Fibroblast of skin of scalp (primary cell): ENCODE results near the gene KIF17.

Experiments
- DNase-seq: peaks from one replicate; pipeline ENCODE4 v3.0.0-alpha.2; 2013

The KIF17 gene

GRCh38 chr1:20660363-20660762 lies 57.4 kb downstream of the KIF17 start:
- no peak for DNase-seq

DNA sequence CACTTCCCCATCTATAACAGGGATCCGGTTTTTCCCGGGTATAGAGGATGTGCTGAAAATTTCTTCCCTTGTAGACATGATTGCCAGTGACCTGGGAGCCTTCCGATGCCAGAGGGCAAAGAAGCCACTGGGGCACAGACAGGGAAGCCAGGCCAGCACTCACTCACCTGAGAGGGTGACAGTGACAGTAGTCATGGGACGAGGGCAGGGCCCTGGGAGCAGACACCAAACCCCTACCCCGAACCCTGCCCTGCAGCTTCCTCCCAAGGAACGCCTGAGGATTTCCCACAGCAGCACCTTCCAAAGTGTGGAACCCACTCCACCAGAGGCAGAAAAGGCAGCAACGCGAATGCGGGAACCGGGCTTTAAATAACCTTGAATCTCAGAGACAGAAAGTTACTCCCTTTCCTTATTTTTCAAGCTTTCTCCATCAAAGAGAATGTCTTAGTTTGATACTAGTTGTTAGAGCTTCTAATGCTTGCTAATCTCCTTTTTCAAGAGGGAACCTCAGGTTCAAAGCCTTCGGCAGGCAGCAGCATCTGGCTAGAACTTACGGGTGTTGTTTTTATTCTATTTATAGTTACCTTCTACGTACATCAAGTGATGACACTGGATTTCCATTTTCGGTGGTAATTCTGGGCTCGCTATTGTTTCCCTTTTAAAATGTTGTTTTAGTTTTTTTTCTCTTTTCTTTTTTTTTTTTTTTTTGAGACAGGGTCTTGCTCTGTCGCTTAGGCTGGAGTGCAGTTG lies 59.5 kb downstream of the KIF17 start:
- DNase-seq = no peak

DNA sequence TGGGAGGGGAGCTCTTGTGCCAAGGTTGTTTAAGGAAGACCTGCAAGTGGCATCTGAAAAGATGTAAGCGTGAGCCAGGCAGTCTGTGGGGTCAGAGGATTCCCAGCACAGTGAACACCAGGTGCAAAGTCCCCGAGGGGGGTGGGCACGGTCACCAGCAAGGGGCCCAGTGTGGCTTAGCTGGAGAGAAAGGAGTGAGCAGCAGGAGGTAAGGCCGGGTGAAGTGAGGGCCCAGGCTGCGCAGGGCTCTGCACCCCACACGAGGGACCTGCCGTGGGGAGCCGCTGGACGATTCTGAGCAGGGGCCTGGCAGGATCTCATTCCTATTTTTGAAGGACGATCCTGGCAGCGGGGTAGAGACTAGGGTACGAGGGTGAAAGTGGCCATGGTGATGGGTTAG lies 60.8 kb downstream of the KIF17 start:
- DNase-seq = no peak

- DNase-seq = no peak
These were observed 63.6 kb downstream of the KIF17 start for GRCh38 chr1:20654104-20654690.

- no peak for DNase-seq
These were observed 65.5 kb downstream of the KIF17 start for GRCh38 chr1:20652300-20652699.

- no peak for DNase-seq
These were observed 68.9 kb downstream of the KIF17 start for GRCh38 chr1:20648946-20649345.

DNA sequence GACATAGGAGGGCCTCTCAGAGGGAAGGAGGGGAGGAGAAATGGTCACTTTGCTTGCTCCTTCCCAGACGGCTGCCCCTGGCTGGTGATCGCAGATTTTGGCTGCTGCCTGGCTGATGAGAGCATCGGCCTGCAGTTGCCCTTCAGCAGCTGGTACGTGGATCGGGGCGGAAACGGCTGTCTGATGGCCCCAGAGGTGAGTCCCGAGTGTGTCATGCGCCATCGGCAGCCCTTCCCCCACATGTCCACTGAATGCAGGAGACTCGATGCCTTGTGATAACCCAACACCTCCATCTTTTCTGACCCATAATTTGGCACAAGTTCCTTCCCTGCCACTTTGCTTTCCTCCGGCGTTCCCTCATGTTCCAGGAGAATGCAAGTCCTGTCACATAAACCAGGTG lies 69.4 kb downstream of the KIF17 start:
- DNase-seq = no peak

- DNase-seq = no peak
These were observed 72.4 kb downstream of the KIF17 start for GRCh38 chr1:20645414-20645813.

DNA sequence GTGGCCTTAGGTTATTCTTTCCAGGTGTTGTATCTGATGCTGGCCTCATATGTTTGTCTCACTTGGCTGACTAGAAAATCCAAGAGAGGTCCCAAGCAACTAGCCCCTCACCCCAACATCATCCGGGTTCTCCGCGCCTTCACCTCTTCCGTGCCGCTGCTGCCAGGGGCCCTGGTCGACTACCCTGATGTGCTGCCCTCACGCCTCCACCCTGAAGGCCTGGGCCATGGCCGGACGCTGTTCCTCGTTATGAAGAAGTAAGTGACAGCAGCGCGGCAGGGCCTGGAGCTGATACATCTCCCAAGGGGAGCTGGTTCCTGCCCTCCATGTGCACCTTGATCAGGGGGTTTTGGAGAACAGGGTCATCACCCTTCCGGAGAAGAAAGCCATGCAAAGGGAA lies 73.4 kb downstream of the KIF17 start:
- no peak for DNase-seq

- no peak for DNase-seq
These were observed 74.7 kb downstream of the KIF17 start for GRCh38 chr1:20643080-20643479.

DNA sequence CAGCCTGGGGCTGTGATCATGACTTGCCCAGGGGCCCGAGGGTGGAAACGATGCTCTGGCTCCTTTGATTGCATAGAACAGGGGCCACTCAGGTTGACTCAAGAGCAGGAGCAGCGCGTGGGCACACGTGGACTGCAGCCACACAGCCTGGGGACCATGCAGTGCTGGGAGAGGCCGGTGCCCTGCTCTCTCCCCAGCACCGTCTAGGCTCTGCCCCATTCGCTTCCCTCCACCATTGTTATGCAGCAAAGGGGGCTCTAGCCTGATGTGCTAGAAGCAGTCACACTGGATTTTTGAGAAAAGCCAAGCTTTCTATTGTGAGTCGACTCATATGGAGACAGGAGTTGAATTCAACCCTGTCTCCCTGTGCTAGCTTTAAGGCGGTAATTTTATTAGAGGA lies 75.8 kb downstream of the KIF17 start:
- DNase-seq = no peak

- peak; percentile 61 for DNase-seq
These were observed 77.6 kb downstream of the KIF17 start for GRCh38 chr1:20640183-20640597.

GRCh38 chr1:20636785-20637347 lies 80.9 kb downstream of the KIF17 start:
- DNase-seq = no peak

GRCh38 chr1:20634594-20635084 lies 83.2 kb downstream of the KIF17 start:
- peak; percentile 44 for DNase-seq

DNA sequence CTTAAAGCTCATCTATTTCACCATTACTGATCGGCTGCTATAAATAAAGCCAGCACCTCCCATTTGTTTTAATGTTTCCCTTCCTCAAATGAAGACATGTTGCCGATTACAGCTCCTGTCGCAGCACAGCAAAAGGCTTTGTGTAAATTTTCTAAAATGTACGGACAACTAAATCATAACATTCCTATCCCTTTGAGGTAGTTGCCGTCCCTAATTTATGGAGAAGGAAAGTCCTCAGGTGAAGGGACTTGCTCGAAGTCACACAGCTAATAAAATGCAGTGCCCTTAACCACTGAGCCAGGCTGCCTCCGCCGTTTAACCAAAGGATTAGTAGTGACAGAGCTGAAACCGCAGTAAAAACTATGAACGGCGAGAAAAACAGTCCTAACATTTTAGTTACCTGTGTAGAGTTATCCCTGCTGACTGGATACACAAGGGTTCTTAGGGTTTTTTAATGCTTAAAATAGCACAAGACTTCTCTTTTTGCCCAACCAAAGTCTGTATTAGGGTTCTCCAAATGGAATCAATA lies 83.7 kb downstream of the KIF17 start:
- DNase-seq = no peak

DNA sequence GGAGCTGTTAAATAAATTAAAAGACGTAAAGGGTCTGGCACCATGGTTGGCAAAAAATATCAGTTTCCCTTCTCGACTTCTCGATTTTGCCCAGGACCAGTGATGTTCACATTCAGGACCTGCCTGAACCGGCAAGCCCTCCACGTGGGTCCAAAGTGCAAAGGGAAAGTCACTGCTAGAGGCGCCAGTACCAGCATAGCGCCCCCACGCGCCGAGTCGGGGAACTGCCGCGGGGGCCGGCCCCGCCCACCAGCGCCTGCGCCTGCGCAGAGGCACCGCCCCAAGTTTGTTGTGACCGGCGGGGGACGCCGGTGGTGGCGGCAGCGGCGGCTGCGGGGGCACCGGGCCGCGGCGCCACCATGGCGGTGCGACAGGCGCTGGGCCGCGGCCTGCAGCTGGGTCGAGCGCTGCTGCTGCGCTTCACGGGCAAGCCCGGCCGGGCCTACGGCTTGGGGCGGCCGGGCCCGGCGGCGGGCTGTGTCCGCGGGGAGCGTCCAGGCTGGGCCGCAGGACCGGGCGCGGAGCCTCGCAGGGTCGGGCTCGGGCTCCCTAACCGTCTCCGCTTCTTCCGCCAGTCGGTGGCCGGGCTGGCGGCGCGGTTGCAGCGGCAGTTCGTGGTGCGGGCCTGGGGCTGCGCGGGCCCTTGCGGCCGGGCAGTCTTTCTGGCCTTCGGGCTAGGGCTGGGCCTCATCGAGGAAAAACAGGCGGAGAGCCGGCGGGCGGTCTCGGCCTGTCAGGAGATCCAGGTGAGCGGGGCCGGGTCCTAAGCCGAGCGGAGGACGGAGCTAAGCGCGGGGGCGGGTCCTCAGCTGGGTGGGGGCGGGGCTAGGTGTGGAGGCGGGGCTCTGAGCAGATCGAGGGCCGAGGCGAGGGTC lies 84.4 kb downstream of the KIF17 start, which contains the start of gene PINK1:
Gene PINK1 (plus strand): TSS at position 269 of the 875 bp plus-strand sequence. CDS start 91 bp downstream, at position 360.
- DNase-seq = peak; percentile 70

DNA sequence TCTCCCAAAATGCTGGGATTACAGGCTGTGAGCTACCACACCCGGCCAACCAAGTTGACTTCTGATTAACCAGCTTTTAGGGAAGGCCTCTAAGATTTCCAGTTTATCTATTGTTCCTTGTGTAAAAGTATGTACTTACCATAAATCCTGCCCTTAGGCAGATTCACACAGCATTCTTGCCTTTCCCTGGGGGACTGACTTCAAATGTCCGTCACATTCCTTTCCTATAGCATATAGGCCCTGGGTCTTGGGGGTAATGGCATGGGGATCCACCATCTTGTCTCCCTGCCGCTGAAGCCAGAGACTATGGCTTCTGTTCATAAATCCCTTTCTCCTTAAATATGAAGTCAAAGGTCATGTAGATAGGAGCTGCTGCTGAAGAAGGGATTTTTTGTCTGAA lies 85.4 kb downstream of the KIF17 start:
- peak; percentile 75 for DNase-seq

DNA sequence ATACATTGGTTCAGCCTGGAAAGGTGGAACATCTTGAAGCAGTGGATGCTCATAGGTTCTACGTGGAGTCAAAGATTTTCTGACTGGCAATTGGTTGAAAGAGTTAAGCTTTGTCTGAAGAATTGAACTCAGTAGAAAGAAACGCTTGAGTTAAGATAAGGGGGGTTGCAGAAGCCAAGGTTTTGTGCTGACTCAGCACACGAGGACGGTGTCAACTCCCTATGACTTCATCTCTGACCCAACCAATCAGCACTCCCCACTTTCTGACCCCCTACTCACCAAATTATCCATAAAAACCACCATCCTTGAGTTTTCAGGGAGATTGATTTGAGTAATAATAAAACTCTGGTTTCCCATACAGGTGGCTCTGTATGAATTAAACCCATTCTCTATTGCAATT lies 87.1 kb downstream of the KIF17 start:
- no peak for DNase-seq

- DNase-seq = no peak
These were observed 91.3 kb downstream of the KIF17 start for GRCh38 chr1:20626524-20626923.

DNA sequence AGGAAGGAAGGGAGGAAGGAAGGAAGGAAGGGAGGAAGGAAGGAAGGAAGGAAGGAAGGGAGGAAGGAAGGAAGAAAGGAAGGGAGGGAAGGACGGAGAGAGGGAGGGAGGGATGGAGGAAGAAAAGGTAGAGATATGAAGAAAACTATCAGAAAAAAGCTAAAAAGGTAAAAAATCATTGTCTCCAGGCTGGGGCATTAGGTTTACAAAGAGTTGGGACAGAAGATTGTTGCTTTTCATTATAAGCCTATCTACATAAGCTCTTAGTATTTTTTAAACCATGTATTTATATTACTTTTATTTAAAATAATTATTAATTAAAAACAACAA lies 91.7 kb downstream of the KIF17 start:
- DNase-seq = no peak

- no peak for DNase-seq
These were observed 92.4 kb downstream of the KIF17 start for GRCh38 chr1:20625176-20626097.

- DNase-seq = no peak
These were observed 93.1 kb downstream of the KIF17 start for GRCh38 chr1:20624709-20625108.
